ENCODE data around the gene CADM4.

The CADM4 gene

GRCh38 chr19:43675269-43675879 is 35.7 kb upstream of the CADM4 start:
- H3K4me2 ChIP-seq (ENCODE audit: low read length) = no peak overlapping the region
- no peak overlapping the region for H3K27ac ChIP-seq (ENCODE audit: low read depth, low read length)
- no peaks in the 10 kb centered on the region for H4K20me1 ChIP-seq (ENCODE audit: control insufficient read depth, insufficient read depth, low read depth, low read length)
- H3K27me3 ChIP-seq (ENCODE audit: control insufficient read depth, low read length) = peaks cover 13% of the 10 kb centered on the region
- no peak for TF ChIP-seq CTCF (IDR thresholded peaks at IDR 0.05; ENCODE audit: low read depth, low read length, poor library complexity, severe bottlenecking)
- TF ChIP-seq EZH2phosphoT487 (IDR thresholded peaks at IDR 0.05; ENCODE audit: borderline replicate concordance, low read length) = no peak
- no peaks in the 10 kb centered on the region for H3K79me2 ChIP-seq (ENCODE audit: control insufficient read depth, low read length)
- no peaks in the 10 kb centered on the region for H3K4me1 ChIP-seq (ENCODE audit: control insufficient read depth, low read length)
- no peaks in the 10 kb centered on the region for H3F3A ChIP-seq (ENCODE audit: control insufficient read depth, insufficient read depth)
- H3K36me3 ChIP-seq (ENCODE audit: control insufficient read depth, low read length) = no peaks in the 10 kb centered on the region
- no peaks in the 10 kb centered on the region for H3K9me3 ChIP-seq (ENCODE audit: control insufficient read depth, insufficient read depth, low read length)
- H3K4me3 ChIP-seq (ENCODE audit: low read length) = no peak overlapping the region
- H3K9me2 ChIP-seq (replicated peaks; ENCODE audit: control insufficient read depth, low read length) = no peaks in the 10 kb centered on the region

DNA sequence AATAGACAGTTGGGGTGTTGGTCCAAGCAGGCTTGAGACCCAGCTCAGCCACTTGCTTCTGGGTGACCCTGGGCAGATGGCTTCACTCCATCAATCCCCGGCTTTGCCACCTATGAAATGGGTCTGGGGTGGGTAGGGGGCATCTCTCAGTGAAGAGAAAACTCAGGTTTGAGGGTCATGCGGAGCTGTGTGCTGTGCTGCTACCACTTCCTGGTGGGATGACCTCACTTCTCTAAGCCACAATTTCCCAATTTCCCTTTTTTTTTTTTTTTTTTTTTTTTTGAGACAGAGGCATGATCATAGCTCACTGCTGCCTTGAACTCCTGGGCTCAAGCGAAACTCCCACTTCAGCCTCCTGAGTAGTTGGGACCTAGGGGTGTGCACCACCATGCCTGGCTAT is 34.9 kb upstream of the CADM4 start:
- TF ChIP-seq CTCF (IDR thresholded peaks at IDR 0.05; ENCODE audit: low read depth, low read length, poor library complexity, severe bottlenecking) (no peak), EZH2phosphoT487 (IDR thresholded peaks at IDR 0.05; ENCODE audit: borderline replicate concordance, low read length) (no peak)
- no peaks in the 10 kb centered on the region for H3K9me2 ChIP-seq (replicated peaks; ENCODE audit: control insufficient read depth, low read length)
- no peaks in the 10 kb centered on the region for H3K9me3 ChIP-seq (ENCODE audit: control insufficient read depth, insufficient read depth, low read length)
- no peaks in the 10 kb centered on the region for H4K20me1 ChIP-seq (ENCODE audit: control insufficient read depth, insufficient read depth, low read depth, low read length)
- peaks cover 7% of the 10 kb centered on the region for H3K4me1 ChIP-seq (ENCODE audit: control insufficient read depth, low read length)
- no peaks in the 10 kb centered on the region for H3F3A ChIP-seq (ENCODE audit: control insufficient read depth, insufficient read depth)
- no peak overlapping the region for H3K27ac ChIP-seq (ENCODE audit: low read depth, low read length)
- peaks cover 21% of the 10 kb centered on the region for H3K27me3 ChIP-seq (ENCODE audit: control insufficient read depth, low read length)
- H3K79me2 ChIP-seq (ENCODE audit: control insufficient read depth, low read length) = no peaks in the 10 kb centered on the region
- H3K4me3 ChIP-seq (ENCODE audit: low read length) = no peak overlapping the region
- no peak overlapping the region for H3K4me2 ChIP-seq (ENCODE audit: low read length)
- no peaks in the 10 kb centered on the region for H3K36me3 ChIP-seq (ENCODE audit: control insufficient read depth, low read length)

DNA sequence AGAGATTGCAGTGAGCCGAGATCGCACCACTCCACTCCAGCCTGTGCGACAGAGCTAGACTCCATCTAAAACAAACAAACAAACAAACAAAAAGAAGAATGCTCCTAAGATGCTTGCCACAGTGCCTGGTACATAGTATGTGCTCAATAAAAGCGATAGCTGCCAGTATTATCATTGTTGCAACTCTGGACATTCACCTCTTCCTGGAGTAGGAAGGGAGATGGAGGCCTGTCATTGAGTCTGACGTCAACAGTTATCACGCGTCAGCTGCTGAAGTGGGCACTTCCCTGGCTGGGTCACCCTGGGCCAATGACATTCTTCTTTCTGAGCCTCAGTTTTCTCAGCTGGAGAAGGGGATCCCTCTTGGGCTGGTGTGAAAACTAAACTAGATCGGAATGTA is 34.5 kb upstream of the CADM4 start:
- no peaks in the 10 kb centered on the region for H4K20me1 ChIP-seq (ENCODE audit: control insufficient read depth, insufficient read depth, low read depth, low read length)
- TF ChIP-seq EZH2phosphoT487 (IDR thresholded peaks at IDR 0.05; ENCODE audit: borderline replicate concordance, low read length) (no peak), CTCF (IDR thresholded peaks at IDR 0.05; ENCODE audit: low read depth, low read length, poor library complexity, severe bottlenecking) (no peak)
- H3K4me1 ChIP-seq (ENCODE audit: control insufficient read depth, low read length) = peaks cover 11% of the 10 kb centered on the region
- no peaks in the 10 kb centered on the region for H3K36me3 ChIP-seq (ENCODE audit: control insufficient read depth, low read length)
- H3K4me2 ChIP-seq (ENCODE audit: low read length) = no peak overlapping the region
- H3K4me3 ChIP-seq (ENCODE audit: low read length) = no peak overlapping the region
- H3K9me2 ChIP-seq (replicated peaks; ENCODE audit: control insufficient read depth, low read length) = no peaks in the 10 kb centered on the region
- no peaks in the 10 kb centered on the region for H3K79me2 ChIP-seq (ENCODE audit: control insufficient read depth, low read length)
- H3K27me3 ChIP-seq (ENCODE audit: control insufficient read depth, low read length) = peaks cover 25% of the 10 kb centered on the region
- no peaks in the 10 kb centered on the region for H3F3A ChIP-seq (ENCODE audit: control insufficient read depth, insufficient read depth)
- no peaks in the 10 kb centered on the region for H3K9me3 ChIP-seq (ENCODE audit: control insufficient read depth, insufficient read depth, low read length)
- no peak overlapping the region for H3K27ac ChIP-seq (ENCODE audit: low read depth, low read length)
